NCI-H2196 (cell line): ENCODE results near the gene CPSF6.
A peak's percentile ranks its signal among the peaks of the same experiment; 100 is the strongest.
"Not testable (repeated sequence)": the region's sequence is repeated elsewhere in the genome, so short reads cannot be mapped to it uniquely, and the experiment has no call there.

ENCODE experiments used
- DNase-seq: peaks from one replicate; lab custom pipeline; 2025; ENCODE audit not compliant: unreplicated experiment; lab: John Stamatoyannopoulos, UW

The CPSF6 gene

DNA sequence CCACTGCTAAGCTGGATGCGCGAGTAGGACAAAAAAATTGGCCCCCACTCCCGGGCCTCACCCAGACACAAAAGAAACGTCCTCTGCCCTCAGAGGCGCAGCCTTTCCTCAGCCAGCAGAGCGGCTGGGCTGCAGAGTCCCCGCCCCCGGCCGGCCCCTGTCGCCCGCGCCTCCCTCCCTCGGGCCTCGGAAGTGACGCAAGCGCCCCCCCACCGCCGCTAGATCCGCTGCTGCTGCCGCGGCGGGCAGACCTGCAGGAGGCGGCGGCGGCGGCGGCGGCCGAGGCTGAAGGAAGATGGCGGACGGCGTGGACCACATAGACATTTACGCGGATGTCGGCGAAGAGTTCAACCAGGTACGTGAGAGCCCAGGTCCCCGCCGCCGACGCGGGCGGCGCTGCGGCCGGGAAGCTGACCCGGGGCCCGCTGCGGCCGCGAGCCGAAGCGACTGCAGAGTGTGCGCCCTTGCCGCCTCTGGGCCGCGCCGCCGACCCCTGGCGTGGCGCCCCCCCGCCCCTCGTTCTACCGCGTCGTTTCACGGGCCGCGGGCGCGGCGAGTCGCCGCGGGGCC is at the start of gene CPSF6:
TSS of gene CPSF6 (plus strand) at position 218 of the 570 bp plus-strand sequence. CDS start at position 296, 78 bp downstream.
- DNase-seq: peak; percentile 99

- DNase-seq: no peak
Measured at GRCh38 chr12:69196302-69197288, 42.8 kb upstream of the CPSF6 start.

- not testable (repeated sequence) for DNase-seq
Measured at GRCh38 chr12:69199976-69200375, 39.4 kb upstream of the CPSF6 start.

GRCh38 chr12:69204191-69204590 is 35.2 kb upstream of the CPSF6 start:
- DNase-seq: no peak

- DNase-seq: no peak
Measured at GRCh38 chr12:69210661-69211060, 28.7 kb upstream of the CPSF6 start.

GRCh38 chr12:69211160-69211559 is 28.2 kb upstream of the CPSF6 start:
- no peak for DNase-seq

- DNase-seq: no peak
Measured at GRCh38 chr12:69214169-69214568, 25.2 kb upstream of the CPSF6 start.

- no peak for DNase-seq
Measured at GRCh38 chr12:69225251-69225910, 14.0 kb upstream of the CPSF6 start.

- no peak for DNase-seq
Measured at GRCh38 chr12:69231479-69231878, 7.9 kb upstream of the CPSF6 start.

DNA sequence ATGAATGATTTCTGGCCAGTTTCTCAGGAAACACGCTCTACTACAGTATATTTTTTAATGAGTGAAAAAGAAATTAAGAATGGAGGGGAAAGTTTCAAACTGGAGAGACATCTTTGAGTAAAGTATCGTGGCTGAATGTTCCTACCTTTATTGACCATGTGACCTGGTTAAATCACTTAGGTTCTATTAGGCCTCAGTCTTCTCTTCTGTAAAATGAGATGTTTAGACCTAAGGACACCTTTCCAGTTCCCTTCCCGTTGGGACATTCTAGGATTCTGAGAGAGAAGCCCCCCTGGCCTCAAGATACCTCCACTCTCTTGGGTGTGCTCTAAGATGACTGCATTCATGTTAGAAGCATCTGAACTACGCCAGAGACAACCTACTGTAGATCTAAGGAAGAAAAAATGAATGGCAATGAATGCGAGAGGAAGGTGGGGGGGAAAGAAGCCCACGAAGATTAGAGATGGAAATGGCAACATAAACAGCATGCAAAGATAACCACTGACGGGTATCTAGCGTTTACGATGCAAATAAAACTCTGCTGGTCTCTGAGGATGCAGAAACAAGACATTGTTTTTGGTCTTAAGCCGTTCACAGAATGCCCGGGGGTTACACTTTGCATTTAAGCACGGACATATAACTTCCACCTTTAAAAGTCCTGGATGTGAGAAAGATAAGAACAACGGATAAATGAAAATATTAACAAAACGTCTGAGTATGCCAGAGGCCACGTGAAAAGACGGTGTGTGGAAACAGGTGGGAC is 599 bp upstream of the CPSF6 start:
- DNase-seq: no peak

DNA sequence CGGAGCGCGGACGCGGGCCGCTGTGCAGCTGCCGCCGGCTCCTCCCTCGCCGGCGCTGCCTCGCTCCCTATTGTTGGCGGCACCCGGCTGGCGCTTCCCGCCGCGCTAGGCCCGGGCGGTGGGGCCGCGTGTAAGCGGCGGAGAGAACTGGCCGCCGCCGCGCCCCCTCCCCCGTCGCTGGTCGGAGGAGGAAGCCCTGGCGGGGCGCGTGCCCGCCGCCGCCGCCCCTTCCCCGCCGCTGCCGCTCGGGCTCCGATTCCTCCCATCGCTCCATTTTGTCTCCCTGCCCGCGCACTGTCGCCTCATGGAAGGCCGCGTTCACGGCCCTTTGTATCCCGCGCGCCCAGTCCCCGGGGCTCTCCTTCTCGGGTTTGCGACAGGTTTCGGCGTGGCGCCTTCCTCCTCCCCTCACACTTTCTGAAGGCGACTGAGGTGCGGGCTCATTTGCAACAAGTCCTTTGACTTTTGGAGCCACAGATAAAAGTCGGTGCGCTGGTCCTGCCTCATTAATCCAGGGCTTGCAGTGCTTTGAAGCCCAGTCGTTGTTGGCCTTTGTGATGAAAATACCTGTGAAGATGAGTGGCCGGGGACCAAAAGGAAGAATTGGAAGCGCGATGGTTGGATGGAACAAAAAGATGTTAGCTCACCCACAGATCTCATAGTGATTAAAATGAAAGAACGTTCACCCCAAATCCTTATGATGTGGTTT is 707 bp downstream of the CPSF6 start:
- DNase-seq: peak; percentile 53

GRCh38 chr12:69240631-69240995 is 1.2 kb downstream of the CPSF6 start:
- no peak for DNase-seq

GRCh38 chr12:69241438-69242092 is 2.2 kb downstream of the CPSF6 start:
- DNase-seq: no peak

DNA sequence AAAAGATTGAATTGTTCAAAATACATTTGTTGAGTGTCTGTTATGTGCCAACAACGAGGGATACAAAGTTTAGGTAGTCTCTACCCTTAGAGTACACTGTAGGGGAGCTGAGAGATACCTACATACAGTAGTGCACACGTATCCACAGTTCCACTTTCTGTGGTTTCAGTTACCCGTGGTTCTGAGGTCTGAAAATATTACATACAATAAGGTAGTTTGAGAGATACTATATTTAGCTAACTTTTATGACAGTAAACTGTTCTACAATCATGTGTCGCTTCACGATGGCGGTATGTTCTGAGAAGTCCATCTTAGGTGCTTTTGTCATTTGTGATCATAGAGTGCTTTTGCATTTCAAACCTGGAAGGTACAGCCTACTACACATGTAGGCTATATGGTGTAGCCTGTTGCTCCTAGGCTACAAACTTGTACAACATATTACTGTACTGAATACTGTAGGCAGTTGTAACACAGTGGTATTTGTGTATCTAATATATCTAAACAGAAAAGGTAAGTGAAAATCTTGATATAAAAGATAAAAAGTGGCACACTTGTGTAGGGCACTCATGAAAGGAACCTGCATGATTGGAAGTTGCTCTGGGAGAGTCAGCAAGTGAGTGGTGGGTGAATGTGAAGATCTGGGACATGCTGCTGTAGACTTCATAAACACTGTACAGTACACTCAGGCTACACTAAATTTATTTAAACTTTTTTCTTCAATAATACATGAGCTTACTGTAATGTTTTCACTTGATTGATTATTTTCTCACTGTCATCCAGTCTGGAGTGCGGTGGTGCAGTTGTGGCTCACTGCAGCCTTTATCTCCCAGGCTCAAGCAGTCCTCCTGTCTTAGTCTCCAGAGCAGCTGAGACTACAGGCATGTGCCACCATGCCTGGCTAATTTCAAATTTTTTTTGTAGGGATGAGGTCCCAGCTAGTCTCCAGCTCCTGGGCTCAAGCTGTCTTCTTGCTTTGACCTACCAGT is 4.0 kb downstream of the CPSF6 start:
- DNase-seq: no peak

- DNase-seq: no peak
Measured at GRCh38 chr12:69247268-69248018, 8.1 kb downstream of the CPSF6 start.

GRCh38 chr12:69252033-69252432 is 12.7 kb downstream of the CPSF6 start:
- no peak for DNase-seq

- peak; percentile 26 for DNase-seq
Measured at GRCh38 chr12:69254046-69254445, 14.7 kb downstream of the CPSF6 start.

GRCh38 chr12:69254862-69255261 is 15.5 kb downstream of the CPSF6 start:
- no peak for DNase-seq
